Activated naive CD4-positive, alpha-beta T cell treated with anti-CD3 and anti-CD28 coated beads, Interleukin-2, amount 50 U/mL, for 72 hours (primary cell): Measurements from ENCODE around the gene TMEM259. TPM values are rescaled to one million over a fixed set of nuclear protein-coding genes. Genes with fewer than 3 reads are reported as not detected.
A peak's percentile ranks its signal among the peaks of the same experiment; 100 is the strongest.

Experiments
- ATAC-seq, 2 donors: fragments of 150-1000 bp; cut with Tn5 transposase; 2 replicates each; pipeline ENCODE4 v1.10.0; 2021; ENCODE audit warnings: mild to moderate bottlenecking in 2 of 2, moderate library complexity in 2 of 2
- DNase-seq, 2 donors: peaks; one replicate each; pipeline ENCODE4 v3.0.0; 2021 to 2022; ENCODE audit warnings: low spot score in 2 of 2
- H3K27ac Mint-ChIP-seq, 2 donors: one replicate each; pipeline ENCODE4 v1.8.0; 2022; ENCODE audit warnings: mild to moderate bottlenecking in 2 of 2, mixed read lengths in 2 of 2
- H3K36me3 Mint-ChIP-seq, 2 donors: one replicate each; pipeline ENCODE4 v1.8.0; 2022; ENCODE audit warnings: mixed read lengths in 2 of 2
- H3K9me3 Mint-ChIP-seq, 2 donors: one replicate each; pipeline ENCODE4 v1.8.0; 2022; ENCODE audit warnings: mixed read lengths in 2 of 2
- total RNA-seq, 2 donors: library from RNA; stranded (reverse); gene quantifications; one replicate each; pipeline ENCODE4 v1.2.3, GENCODE V29; 2022

The TMEM259 gene
- total RNA-seq, 2 donors from 2014 or later: 104 to 156 TPM

DNA sequence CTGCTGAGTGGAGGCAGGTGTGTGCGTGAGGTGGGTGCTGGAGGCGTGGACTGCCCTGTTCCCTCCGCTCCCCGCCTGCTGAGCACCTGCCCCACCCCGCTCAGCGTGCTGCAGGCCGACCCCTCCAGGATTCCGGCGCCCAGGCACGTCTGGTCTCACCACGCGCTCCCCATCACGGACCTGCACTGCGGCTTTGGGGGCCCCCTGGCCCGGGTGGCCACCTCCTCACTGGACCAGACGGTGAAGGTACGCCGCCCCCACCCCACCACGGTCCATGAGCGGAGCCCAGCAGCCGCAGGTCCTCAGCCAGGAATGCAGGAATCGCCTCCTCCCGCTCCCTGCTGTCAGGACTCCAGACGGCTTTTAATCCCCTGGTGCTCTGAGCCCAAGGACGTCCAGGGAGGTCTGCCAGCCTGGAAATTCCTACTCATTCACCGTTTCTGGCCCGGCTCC is 30.8 kb downstream of the TMEM259 start:
- ATAC-seq (no peak), DNase-seq (peak in 1 of 2 donors; percentile 56)
- peaks cover 0 to 5% of the 10 kb centered on the region in 2 donors for H3K36me3 Mint-ChIP-seq
- no peak overlapping the region for H3K27ac Mint-ChIP-seq
- no peaks in the 10 kb centered on the region for H3K9me3 Mint-ChIP-seq

- ATAC-seq: no peak
- peaks cover 0 to 5% of the 10 kb centered on the region in 2 donors for H3K36me3 Mint-ChIP-seq
- no peaks in the 10 kb centered on the region for H3K9me3 Mint-ChIP-seq
These were observed 31.4 kb downstream of the TMEM259 start for GRCh38 chr19:989381-990081.

GRCh38 chr19:988510-988909 is 32.4 kb downstream of the TMEM259 start:
- Mint-ChIP-seq H3K9me3 (no peaks in the 10 kb centered on the region), H3K36me3 (peaks cover 5 to 10% of the 10 kb centered on the region in 2 donors), H3K27ac (no peak overlapping the region)
- ATAC-seq: no peak
- peak in 1 of 2 donors; percentile 56 for DNase-seq

More at GRCh38 chr19:989381-990081, 31.4 kb downstream of the TMEM259 start:
- peak in 1 of 2 donors; percentile 55 for DNase-seq
- H3K27ac Mint-ChIP-seq: no peak overlapping the region

DNA sequence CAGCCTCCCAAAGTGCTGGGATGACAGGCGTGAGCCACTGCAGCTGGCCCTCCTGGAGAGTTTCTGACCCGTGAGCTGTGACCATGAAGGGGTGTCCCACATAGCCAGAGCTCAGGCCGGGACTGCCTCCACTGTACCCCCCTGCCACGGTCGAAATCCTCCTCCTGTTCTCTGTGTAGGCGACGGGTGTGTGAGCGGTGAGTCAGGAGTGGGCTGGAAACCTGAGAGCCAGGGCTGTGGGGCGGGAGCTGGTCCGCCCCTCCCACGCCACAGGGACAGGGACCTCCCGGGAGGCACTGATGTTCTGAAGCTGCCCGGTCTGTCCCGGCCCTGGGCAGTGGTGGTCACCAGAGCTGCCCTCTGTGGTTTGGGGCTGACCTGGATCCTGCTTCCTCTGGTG is 32.8 kb downstream of the TMEM259 start:
- Mint-ChIP-seq H3K27ac (peak overlapping the region in 1 of 2 donors; percentile 89), H3K36me3 (peaks cover 5 to 10% of the 10 kb centered on the region in 2 donors)
- no peak for ATAC-seq

DNA sequence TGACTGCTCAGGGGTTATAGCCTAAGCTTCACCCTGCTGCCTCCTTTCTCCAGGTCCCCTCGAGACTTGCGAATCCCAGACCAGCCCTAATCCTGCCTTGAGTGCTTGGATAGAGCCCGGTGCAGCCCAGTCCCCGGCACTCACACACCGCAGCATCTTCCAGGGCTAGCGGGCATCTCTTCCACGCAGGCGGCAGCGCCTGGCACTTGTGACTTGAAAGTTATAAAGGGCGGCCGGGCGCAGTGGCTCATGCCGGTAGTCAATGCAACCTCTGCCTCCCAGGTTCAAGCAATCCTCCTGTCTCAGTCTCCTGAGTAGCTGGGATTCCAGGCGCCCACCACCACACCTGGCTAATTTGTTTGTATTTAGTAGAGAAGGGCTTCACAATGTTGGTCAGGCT is 34.8 kb downstream of the TMEM259 start:
- no peak for DNase-seq
- no peak for ATAC-seq
- H3K27ac Mint-ChIP-seq: no peak overlapping the region
- no peaks in the 10 kb centered on the region for H3K9me3 Mint-ChIP-seq
- H3K36me3 Mint-ChIP-seq: peaks cover 5 to 10% of the 10 kb centered on the region in 2 donors

More for the DNA sequence above, 32.8 kb downstream of the TMEM259 start:
- no peaks in the 10 kb centered on the region for H3K9me3 Mint-ChIP-seq
- DNase-seq: no peak

DNA sequence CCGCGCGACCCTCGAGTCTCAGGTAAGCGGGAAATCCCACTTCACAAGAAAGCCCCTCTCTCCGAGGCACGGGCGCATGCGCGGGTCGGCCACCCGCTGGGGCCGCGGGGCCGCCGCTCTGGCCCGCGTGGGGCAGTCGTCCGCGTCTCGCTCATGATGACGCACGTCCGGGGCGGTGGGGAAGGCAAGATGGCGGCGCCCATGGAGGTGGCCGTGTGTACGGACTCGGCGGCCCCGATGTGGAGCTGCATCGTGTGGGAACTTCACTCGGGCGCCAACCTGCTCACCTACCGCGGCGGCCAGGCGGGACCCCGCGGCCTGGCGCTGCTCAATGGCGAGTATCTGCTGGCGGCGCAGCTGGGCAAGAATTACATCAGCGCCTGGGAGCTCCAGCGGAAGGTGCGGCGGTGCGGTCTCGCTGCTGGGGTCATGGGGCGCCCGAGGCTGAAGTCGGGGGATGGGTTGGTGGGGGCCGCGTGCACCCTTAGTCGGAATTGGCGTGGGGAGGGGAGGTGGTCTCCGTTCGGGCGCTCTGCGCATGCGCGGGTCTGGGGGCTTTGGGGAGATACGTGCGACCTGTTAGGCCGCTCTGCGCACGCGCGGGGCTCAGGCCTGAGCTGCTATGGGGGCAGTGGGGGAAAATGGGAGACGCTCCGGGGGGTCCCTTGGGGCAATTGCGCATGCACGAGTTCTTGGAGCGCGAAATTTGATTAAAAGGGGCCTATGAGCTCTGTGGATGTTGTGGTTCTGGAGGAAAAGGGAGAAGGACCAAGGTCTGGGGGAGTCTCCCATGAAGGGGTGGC is 36.6 kb downstream of the TMEM259 start, which contains the start of gene WDR18:
WDR18 (plus strand) TSS at position 181 of the 803 bp plus-strand sequence; CDS start at position 190, 9 bp downstream.
- peaks cover 5 to 10% of the 10 kb centered on the region in 2 donors for H3K36me3 Mint-ChIP-seq
- peak; percentile 90 to 92 for DNase-seq
- ATAC-seq: peak; percentile 89 to 93
- H3K27ac Mint-ChIP-seq: peak within 1 kb of the TSS; percentile 82 to 97
- H3K9me3 Mint-ChIP-seq: no peaks in the 10 kb centered on the region

GRCh38 chr19:982567-983170 is 38.3 kb downstream of the TMEM259 start:
- no peak overlapping the region for H3K27ac Mint-ChIP-seq
- H3K9me3 Mint-ChIP-seq: no peaks in the 10 kb centered on the region
- DNase-seq: peak; percentile 83 to 91
- peaks cover 5 to 10% of the 10 kb centered on the region in 2 donors for H3K36me3 Mint-ChIP-seq
- ATAC-seq: peak; percentile 87 to 89

DNA sequence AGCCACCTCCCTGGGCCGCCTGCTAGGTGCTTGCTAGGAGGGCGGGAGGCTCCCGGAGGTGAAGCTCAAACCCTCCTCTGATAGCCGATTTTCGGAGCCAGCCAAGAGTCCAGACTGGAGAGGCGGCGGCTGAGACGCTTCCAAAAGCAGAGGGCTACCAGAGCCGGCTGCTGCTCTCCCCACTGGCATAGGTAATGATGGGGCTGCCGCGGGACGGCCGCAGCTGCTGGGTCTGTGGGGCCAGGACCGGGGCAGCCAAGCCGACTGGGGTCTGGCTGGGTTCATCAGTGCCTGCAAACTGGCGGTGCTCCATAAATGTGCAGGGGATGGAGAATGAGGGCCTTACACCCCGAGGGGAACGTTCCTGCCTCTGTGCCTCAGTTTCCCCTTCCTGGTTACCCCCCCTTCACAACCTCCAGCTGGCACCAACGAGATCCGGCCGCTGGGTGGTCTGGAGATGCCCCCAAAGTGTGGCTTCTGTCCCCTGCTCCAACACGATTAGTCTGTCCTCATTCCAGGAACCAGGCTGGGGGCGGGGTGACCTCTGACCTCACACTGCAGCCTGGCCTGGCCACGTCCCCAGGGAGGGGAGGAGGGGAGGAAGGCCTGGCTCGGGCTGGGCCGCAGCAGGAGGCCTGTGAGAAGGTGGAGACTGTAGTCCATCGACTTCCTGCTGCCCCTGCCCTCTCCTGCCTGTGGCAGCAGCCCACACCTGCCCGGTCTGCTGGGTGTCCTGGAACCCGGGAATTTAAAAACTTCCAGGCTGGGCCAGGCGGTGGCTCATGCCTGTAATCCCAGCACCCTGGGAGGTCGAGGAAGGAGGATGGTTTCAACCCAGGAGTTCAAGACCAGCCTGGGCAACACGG is 40.6 kb downstream of the TMEM259 start:
- Mint-ChIP-seq H3K36me3 (peaks cover 5% of the 10 kb centered on the region in 2 donors), H3K27ac (no peak overlapping the region), H3K9me3 (no peaks in the 10 kb centered on the region)
- ATAC-seq (no peak), DNase-seq (no peak)

GRCh38 chr19:979318-979741 is 41.6 kb downstream of the TMEM259 start:
- Mint-ChIP-seq H3K36me3 (peaks cover 3% of the 10 kb centered on the region in 2 donors), H3K27ac (no peak overlapping the region), H3K9me3 (no peaks in the 10 kb centered on the region)
- no peak for ATAC-seq
- DNase-seq: no peak

- Mint-ChIP-seq H3K27ac (no peak overlapping the region), H3K9me3 (no peaks in the 10 kb centered on the region), H3K36me3 (no peaks in the 10 kb centered on the region)
- peak in 1 of 2 donors; percentile 16 for ATAC-seq
- no peak for DNase-seq
These were observed 43.9 kb downstream of the TMEM259 start for GRCh38 chr19:977058-977464.

DNA sequence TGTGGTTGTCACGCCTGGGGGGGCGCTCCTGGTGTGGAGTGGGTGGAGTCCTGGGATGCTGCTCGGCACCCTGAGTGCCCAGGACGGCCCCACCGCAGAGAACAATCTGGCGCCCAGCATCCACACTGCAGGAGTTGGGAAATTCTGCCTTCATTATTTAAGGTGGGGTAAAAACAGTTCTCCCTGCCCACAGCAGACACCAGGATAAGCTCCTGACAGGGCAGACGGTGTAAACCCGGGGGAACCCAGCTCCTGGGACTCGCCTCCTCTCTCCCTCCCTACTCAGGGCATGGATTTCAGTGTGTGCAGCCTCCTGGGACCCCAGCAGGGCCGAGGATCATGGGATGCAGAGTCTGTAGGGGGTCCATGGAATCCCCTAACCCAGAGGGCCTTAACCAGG is 44.4 kb downstream of the TMEM259 start:
- peaks cover 2 to 3% of the 10 kb centered on the region in 2 donors for H3K36me3 Mint-ChIP-seq
- no peak for ATAC-seq

GRCh38 chr19:974564-975257 is 46.2 kb downstream of the TMEM259 start:
- ATAC-seq (no peak), DNase-seq (no peak)
- Mint-ChIP-seq H3K9me3 (peaks cover 0 to 5% of the 10 kb centered on the region in 2 donors), H3K27ac (no peak overlapping the region), H3K36me3 (peaks cover 13% of the 10 kb centered on the region in 2 donors)

More for the DNA sequence above, 44.4 kb downstream of the TMEM259 start:
- Mint-ChIP-seq H3K9me3 (no peaks in the 10 kb centered on the region), H3K27ac (no peak overlapping the region)
- DNase-seq: no peak

DNA sequence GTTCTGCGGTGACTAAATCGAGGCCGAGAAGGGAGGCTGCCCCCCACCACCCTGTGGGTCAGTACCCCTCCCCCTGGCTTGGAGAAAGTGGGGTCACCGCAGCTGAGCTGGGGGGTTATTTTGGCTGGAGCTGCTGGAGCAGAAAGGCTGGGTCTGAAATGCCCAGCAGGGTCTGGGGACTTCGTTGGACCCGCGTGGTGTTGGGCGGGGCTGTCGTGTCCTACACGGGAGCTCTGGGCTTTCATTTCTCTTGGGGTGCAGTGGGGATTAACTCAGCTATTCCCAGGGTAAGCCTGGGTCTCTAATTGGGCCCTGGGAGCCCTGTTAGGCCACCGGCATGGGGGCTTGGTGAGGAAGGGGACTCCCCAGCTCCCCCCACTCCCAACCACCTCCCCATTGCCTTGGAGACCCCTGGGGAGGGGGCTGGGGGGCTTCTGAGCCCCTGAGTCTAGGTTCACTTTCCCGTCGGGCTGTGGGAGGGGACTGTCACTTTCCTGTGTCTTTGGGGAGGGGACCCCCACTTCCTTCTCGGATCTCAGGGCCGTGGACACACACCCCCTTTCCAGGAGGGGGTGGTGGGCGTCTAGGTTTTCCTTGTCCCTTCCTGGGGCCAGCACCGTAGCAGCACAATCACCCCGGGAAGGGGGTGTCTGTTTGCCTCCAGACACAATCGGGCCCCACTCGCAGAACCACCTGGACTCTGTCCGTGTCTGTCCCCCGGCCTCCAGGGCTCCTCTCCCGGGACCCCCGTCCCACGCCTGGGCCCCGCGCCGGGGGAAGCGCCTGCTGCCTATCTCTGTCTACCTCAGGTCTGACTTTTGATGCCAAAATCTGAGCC is 47.0 kb downstream of the TMEM259 start:
- peaks cover 13% of the 10 kb centered on the region in 2 donors for H3K36me3 Mint-ChIP-seq
- ATAC-seq: no peak
- DNase-seq: no peak
- H3K27ac Mint-ChIP-seq: no peak overlapping the region
- H3K9me3 Mint-ChIP-seq: peaks cover 0 to 5% of the 10 kb centered on the region in 2 donors

DNA sequence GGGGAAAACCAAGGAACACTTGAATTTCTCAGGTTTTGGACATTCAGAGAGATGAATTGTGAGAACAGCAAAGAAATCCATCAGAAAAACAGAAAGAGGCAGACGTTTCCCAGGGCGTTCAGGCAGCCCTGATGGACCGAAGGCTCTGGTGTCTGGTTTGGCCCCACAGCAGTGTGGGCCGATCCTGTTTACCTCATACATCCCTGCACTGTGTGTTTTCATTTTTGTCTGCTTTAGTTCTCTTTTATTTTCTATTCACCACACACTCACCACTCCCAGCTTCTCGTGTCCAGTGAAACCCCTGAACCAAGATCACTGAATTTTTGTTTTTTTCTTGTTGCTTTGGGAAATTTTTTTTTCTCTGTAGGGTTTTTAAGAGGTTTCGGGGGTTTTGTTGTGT is 48.6 kb downstream of the TMEM259 start:
- DNase-seq (no peak), ATAC-seq (no peak)
- Mint-ChIP-seq H3K36me3 (peaks cover 13 to 15% of the 10 kb centered on the region in 2 donors), H3K9me3 (peaks cover 0 to 5% of the 10 kb centered on the region in 2 donors), H3K27ac (no peak overlapping the region)

- peaks cover 13 to 20% of the 10 kb centered on the region in 2 donors for H3K36me3 Mint-ChIP-seq
These were observed 49.1 kb downstream of the TMEM259 start for GRCh38 chr19:971795-972194.

More at GRCh38 chr19:971795-972194, 49.1 kb downstream of the TMEM259 start:
- DNase-seq (no peak), ATAC-seq (no peak)
- Mint-ChIP-seq H3K27ac (no peak overlapping the region), H3K9me3 (peaks cover 0 to 5% of the 10 kb centered on the region in 2 donors)
